ENCODE measurements around the gene SAMD14. TPM values are rescaled to one million over a fixed set of nuclear protein-coding genes. Genes with fewer than 3 reads are reported as not detected.

Gene SAMD14
- total and polyA plus RNA-seq, 10 of the 15 experiments (the other 5 are each of a cell fraction or from before 2014, with no cell fraction given) = 0.06 to 1.7 (median 0.25) TPM; not detected in 3

GRCh38 chr17:50107790-50108414 is 22.1 kb downstream of the SAMD14 start:
- Histone ChIP-seq H3K9me3 (replicated peaks; ENCODE audit: control insufficient read depth, insufficient read depth, low read length) (no peaks in the 10 kb centered on the region), H3K27me3 (replicated peaks in 1 of 2; ENCODE audit: control insufficient read depth in 2 of 2, insufficient read depth in 2 of 2, low read length in 1 of 2) (no peaks in the 10 kb centered on the region), H3K4me1 (ENCODE audit: control insufficient read depth, insufficient read depth, low read length) (no peaks in the 10 kb centered on the region), H3K9ac (ENCODE audit: control insufficient read depth, insufficient read depth, low read length) (no peak overlapping the region), H4K20me1 (ENCODE audit: control insufficient read depth, insufficient read depth) (no peaks in the 10 kb centered on the region), H3K4me2 (ENCODE audit: control insufficient read depth, insufficient read depth) (no peak overlapping the region), H3K36me3 (ENCODE audit: control insufficient read depth in 2 of 2, insufficient read depth in 2 of 2, low read length in 1 of 2) (no peaks in the 10 kb centered on the region; a peak in 2 of 4 replicates), H2AFZ (ENCODE audit: control insufficient read depth, low read depth, low read length) (no peak overlapping the region), H3K27ac (ENCODE audit: control insufficient read depth, insufficient read depth) (no peak overlapping the region), H3K4me3 (no peak overlapping the region), H3K79me2 (ENCODE audit: control insufficient read depth, insufficient read depth, low read length) (no peaks in the 10 kb centered on the region)
- no peak for TF ChIP-seq TCF3 (IDR thresholded peaks at IDR 0.05; ENCODE audit: borderline replicate concordance, insufficient read depth, low read depth, low read length)
- TF ChIP-seq MXI1 (IDR thresholded peaks at IDR 0.05; ENCODE audit: low read depth, low read length) = no peak
- TF ChIP-seq NFYA (IDR thresholded peaks at IDR 0.05; ENCODE audit: borderline replicate concordance, low read depth, low read length) = no peak
- no peak for TF ChIP-seq ZNF687 (IDR thresholded peaks at IDR 0.05)
- TF ChIP-seq FOS (IDR thresholded peaks at IDR 0.05; ENCODE audit: borderline replicate concordance, extremely low read depth, insufficient read length) = no peak
- intact Hi-C loops (cut with micrococcal nuclease; ENCODE audit: unreplicated experiment) = no loop called here
- no peak for DNase-seq (ENCODE audit: low read depth, low spot score)
- RAD21 ChIA-PET (ENCODE audit: unreplicated experiment) = interaction anchor here (1.0 kb wide), 1 partner anchor 20 kb away, joined by 3 read pairs; no protein-coding TSS in a partner anchor
- POLR2A ChIA-PET = no interaction called here
- no peak for FAIRE-seq
- in situ Hi-C loops (cut with MboI) = no loop called here
- CTCF ChIA-PET = interaction anchor here (1.8 to 2.0 kb wide), 2 partner anchors 14 to 21 kb away, joined by 6 to 11 read pairs; no protein-coding TSS in a partner anchor
- no TSS peak for BruUV-seq (replicated peaks)
- SMC1A ChIA-PET (ENCODE audit: uncharacterized antibody, unreplicated experiment) = no interaction called here
- 58% methylated on average over 10 of the region's 10 CpGs for WGBS (ENCODE audit: insufficient coverage, insufficient replicate concordance, low lambda C conversion rate, missing lambda C conversion rate)
- ATAC-seq = no peak

Measured in GM12878 (cell line).